Stimulated activated CD8-positive, alpha-beta memory T cell treated with anti-CD3 and anti-CD28 coated beads, Interleukin-12 subunit alpha, Interleukin-12 subunit beta, amount 100 ng/mL, for 24 hours (primary cell): ENCODE measurements around the gene CCDC17.
"Not testable (repeated sequence)": the region's sequence is repeated elsewhere in the genome, so short reads cannot be mapped to it uniquely, and the experiment has no call there.

ENCODE experiments used
- DNase-seq: peaks from one replicate; pipeline ENCODE4 v3.0.0-alpha.2; 2020; ENCODE audit errors: extremely low read depth

Gene CCDC17

GRCh38 chr1:45621895-45622523 lies 1.8 kb downstream of the CCDC17 start:
- DNase-seq = no peak

GRCh38 chr1:45621501-45621836 lies 2.4 kb downstream of the CCDC17 start:
- DNase-seq = no peak

DNA sequence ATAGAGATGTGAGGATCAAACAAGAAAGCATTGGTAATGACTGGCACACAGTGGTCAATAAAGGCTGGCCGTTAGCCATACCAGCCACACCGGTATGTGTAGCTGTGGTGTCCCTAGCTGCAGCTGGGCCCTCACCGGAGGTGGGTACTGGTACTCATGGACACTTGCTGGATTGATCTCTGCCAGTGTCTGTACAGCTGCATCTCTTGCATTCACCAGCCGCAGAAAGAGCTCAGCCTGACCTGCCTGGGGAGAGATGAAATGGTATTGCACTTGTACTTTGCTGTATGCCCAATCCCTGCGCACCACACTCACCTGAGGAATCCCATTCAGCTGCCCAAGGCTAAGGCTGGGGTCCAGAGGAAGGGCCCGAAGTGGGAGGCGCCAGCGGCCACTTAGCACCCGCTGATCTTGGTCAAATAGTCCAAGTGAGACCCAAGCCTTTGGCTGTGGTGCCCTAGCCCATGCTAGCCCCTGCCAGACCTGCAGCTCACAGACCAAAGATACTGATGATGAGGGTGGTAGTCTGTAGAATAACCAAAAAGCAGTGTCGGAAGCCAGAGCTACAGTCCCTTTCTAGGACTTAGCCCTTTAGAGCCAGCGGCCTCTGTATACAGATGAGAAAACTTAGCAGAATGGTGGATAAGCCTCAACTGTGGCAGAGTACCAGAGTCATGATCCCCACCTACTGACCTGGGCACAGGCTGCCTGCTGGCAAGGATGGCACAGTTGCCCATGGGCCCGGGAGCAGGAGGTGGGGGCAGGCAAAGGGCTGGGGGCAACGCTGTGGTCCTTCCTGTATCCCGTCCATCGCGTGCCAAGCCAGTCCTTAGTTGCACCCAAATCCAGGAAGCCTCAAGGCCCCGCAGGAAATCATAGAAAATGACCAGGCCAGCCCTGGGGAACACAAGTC lies 3.0 kb downstream of the CCDC17 start:
- DNase-seq = no peak

DNA sequence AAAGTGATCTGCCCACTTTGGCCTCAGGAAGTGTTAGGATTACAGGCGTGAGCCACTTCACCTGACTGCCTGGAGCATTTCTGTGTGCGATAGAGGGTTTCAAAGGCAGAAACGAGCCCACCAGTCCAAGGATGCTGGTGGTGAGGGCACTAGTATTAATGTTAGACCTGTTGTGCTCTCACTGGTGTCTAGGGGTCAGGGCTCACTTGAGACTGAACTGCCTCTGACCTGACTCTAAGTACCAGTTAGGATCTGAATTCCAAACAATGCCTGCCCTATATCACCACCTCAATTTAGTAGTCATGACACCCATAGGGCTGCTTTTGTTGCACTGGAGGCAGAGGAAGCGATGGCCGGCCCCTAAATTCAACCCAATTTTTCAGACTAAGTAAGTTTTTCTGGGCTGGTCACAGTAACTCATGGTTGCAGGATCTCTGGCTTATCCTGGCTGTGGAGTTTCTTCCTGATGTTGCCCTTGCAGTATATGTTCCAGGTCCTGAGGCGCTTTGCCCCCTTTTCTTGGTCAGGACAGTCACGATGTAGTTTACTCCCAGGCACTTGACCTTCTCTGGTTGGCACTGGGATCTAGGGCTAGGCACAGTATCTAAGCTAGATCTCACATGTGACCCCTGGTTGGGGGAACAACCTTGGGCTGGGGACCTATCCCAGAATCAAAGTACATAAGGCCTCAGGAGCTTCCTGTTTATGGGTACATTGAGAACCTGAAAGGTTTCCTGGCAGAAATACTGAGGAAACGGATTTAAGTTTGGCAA lies 4.5 kb downstream of the CCDC17 start:
- no peak for DNase-seq

- DNase-seq = no peak
These were observed 6.2 kb downstream of the CCDC17 start for GRCh38 chr1:45617618-45618017.

GRCh38 chr1:45615885-45616284 lies 8.0 kb downstream of the CCDC17 start:
- DNase-seq = no peak

- DNase-seq = no peak
These were observed 10.8 kb downstream of the CCDC17 start for GRCh38 chr1:45612941-45613579.

- no peak for DNase-seq
These were observed 13.1 kb downstream of the CCDC17 start for GRCh38 chr1:45610589-45611226.

DNA sequence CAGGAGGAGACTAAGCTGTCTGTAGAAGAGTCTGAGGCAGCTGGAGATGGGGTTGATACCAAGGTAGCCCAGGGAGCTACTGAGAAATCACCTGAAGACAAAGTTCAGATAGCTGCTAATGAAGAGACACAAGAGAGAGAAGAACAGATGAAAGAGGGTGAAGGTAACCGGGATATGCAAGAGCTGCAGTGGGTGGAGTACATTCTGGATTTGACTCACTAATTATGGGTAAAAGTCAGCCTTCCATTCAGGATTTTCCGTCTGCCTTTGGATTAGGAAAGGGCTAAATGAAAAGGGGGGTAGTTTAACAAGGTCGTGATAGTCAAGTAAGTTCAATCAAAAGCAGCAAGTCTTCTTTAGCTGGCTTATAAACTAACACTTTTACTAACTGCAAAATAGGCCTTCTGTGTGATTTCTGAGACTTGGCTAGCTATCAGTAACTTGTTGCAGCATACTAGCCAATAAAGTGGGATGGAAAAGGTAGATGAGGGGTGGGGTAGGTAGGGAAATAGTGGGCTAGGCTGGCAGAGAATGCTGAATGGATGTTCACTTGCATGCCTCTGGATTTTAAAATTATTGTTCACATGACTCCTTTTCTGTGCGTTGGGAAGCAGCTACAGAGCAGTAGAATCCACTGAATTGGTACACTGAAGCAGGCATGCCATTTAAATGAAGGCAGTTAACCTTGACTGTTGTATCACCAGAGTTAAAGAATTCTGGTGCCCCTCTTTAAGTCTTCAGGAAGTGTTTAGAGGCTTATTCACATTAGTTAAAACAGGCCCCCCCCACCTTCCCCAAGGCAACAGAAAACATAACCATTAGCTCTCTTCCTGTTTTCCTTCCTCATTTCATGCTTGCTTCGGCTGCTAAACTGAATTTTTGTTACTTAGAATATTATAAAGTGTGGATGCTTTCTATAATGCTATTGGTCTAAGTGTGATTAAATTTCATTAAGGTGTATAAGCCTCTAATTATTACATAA lies 15.4 kb downstream of the CCDC17 start:
- no peak for DNase-seq

- no peak for DNase-seq
These were observed 16.3 kb downstream of the CCDC17 start for GRCh38 chr1:45607404-45608074.

- no peak for DNase-seq
These were observed 19.6 kb downstream of the CCDC17 start for GRCh38 chr1:45604239-45604638.

DNA sequence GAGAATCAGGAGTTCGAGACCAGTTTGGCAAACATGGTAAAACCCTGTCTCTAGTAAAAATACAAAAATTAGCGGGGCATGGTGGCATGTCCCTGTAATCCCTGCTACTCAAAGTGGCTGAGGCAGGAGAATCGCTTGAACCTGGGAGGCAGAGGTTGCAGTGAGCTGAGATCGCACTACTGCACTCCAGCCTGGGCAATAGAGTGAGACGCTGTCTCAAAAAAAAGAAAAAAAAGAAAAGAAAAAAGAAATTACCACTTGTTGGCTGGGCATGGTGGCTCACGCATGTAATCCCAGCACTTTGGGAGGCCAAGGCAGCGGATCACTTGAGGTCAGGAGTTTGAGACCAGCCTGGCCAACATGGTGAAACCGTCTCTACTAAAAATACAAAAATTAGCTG lies 27.1 kb downstream of the CCDC17 start:
- DNase-seq = not testable (repeated sequence)

DNA sequence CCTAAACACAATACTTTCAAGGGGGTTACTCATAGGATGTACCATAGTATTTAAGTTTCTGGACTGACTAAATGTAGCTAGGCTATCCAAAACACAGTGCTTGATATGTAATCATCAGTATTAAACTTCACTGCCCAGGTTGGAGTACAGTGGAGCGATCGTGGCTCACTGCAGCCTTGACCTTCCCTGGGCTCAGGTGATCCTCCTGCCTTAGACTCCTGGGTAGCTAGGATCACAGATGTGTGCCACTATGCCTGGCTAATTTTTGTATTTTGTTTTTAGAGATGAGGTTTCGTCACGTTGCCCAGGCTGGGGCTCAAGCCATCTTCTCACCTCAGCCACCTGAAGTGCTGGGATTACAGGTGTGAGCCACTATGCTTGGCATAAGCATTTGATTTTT lies 29.4 kb downstream of the CCDC17 start:
- no peak for DNase-seq

- no peak for DNase-seq
These were observed 34.0 kb downstream of the CCDC17 start for GRCh38 chr1:45589861-45590260.

GRCh38 chr1:45586769-45587168 lies 37.1 kb downstream of the CCDC17 start:
- no peak for DNase-seq

DNA sequence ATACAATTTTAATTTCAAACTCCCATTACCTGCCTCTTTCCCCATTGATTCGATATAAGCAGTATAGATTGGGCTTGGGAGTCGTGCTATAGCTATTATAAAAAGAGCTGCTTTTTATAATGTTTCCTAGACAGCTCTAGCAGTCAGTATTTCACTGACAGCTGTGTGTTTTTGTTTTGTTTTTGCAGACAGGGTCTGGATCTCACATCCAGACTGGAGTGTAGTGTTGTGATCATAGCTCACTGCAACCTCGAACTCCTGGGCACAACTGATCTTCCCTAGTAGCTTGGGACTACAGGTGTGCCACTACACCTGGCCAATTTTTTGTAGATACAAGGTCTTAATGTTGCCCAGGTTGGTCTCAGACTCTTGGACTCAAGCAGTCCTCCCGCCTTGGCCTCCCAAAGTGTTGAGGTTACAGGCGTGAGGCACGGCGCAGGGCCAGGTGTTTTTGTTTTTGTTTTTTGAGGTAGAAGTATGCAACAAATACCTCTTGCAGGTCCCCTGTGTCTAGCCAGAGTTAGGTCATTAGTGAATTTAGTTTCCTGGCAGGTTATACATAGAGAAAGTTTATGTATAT lies 38.3 kb downstream of the CCDC17 start:
- no peak for DNase-seq

- DNase-seq = no peak
These were observed 38.8 kb downstream of the CCDC17 start for GRCh38 chr1:45585110-45585426.

GRCh38 chr1:45584351-45585109 lies 39.3 kb downstream of the CCDC17 start:
- DNase-seq = peak; percentile 73
